ENCODE results near the gene TEKT4. TPM values are rescaled to one million over a fixed set of nuclear protein-coding genes. Genes with fewer than 3 reads are reported as not detected.
"Not testable (repeated sequence)": the region's sequence is repeated elsewhere in the genome, so short reads cannot be mapped to it uniquely, and the experiment has no call there.

Gene TEKT4
- total RNA-seq, 4 donors from 2014 or later, result 0.22 to 0.88 (median 0.27) TPM; not detected in 1

DNA sequence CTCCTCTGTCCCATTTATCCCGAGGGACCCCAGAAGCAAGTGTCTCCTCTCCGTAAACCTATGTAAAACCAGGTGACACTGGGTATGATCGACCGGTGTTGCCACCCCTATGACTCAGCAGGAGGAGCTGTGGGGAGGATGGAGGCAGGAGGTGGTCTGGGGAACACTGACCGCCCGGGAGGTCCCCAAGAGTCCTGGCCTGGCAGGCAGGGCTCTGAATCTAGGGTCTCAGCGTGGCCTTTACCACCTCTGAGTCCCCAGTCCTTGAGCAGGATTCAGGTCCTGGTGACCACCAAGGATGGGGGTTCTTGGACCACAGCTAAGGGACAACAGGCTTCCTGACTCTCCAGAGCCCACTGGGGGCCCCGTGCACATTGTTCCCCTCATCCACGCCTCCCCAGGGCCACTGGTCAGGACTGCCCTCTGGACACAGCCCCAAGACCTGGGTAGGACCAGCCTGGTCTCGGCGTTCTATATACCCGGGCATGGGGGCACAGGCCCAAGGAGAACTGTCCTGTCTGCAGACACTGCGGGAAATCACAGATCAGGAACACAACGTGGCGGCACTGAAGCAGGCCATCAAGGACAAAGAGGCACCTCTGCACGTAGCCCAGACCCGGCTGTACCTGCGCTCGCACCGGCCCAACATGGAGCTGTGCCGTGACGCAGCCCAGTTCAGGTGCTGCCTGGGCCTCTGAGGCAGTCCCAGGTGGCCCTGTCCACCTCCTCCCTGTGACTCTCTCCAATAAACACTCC lies 4.0 kb downstream of the TEKT4 start:
- intact Hi-C loops (cut with DNase I), result no loop called here
- H3K36me3 ChIP-seq, result no peaks in the 10 kb centered on the region
- TF ChIP-seq, protein P1, sequence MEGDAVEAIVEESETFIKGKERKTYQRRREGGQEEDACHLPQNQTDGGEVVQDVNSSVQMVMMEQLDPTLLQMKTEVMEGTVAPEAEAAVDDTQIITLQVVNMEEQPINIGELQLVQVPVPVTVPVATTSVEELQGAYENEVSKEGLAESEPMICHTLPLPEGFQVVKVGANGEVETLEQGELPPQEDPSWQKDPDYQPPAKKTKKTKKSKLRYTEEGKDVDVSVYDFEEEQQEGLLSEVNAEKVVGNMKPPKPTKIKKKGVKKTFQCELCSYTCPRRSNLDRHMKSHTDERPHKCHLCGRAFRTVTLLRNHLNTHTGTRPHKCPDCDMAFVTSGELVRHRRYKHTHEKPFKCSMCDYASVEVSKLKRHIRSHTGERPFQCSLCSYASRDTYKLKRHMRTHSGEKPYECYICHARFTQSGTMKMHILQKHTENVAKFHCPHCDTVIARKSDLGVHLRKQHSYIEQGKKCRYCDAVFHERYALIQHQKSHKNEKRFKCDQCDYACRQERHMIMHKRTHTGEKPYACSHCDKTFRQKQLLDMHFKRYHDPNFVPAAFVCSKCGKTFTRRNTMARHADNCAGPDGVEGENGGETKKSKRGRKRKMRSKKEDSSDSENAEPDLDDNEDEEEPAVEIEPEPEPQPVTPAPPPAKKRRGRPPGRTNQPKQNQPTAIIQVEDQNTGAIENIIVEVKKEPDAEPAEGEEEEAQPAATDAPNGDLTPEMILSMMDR (IDR thresholded peaks at IDR 0.05), result no peak
- no peak for TF ChIP-seq POLR2A (IDR thresholded peaks at IDR 0.05)
- H3K9me3 ChIP-seq, result no peaks in the 10 kb centered on the region
- no peak overlapping the region for H3K4me3 ChIP-seq (replicated peaks in 1 of 3)
- whole genome bisulfite sequencing, 2 donors, result 96 to 98% methylated on average over 8 to 9 of the region's 22 CpGs
- H3K27ac ChIP-seq, result no peak overlapping the region
- H3K27me3 ChIP-seq, result no peaks in the 10 kb centered on the region
- DNase-seq, result no peak
- H3K4me1 ChIP-seq, result peaks cover 0 to 18% of the 10 kb centered on the region in 2 donors

DNA sequence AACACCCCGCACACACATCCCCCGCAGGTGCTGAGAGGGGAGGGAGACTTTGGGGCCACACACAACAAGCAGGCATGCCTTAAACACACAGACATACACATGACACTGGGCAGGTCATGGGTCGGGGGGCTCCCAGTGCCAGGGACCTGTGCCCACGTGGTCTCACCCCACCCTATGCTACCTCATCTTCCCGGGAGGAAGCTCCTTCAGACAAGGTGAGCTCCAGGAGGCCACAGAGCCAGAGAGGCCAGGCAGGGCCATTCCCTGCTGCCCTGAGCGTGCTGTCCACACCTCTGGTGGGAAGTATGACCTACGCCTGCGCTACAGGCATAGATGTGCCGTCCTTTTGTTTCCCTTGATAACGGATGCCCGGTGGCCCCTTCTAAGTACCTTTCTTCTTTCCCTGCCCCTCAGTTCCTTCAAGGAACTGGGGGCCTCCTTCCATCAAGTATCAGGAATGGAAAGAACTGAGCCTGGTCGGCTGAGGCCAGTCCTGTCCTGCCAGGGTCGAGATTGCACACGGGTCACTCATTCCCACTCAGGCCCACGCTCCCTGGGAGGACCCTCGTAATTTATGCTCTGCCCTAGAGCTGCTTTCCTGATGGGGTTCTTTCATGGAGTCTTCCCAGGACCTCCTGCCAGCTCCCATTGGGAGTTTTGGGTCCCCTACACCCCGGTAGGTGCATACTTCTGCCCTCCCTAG lies 4.7 kb downstream of the TEKT4 start:
- H3K27ac ChIP-seq, result no peak overlapping the region
- H3K27me3 ChIP-seq, result no peaks in the 10 kb centered on the region
- no peak for TF ChIP-seq POLR2A (IDR thresholded peaks at IDR 0.05)
- TF ChIP-seq, protein P1 (IDR thresholded peaks at IDR 0.05), result no peak
- DNase-seq, result no peak
- WGBS, 2 donors, result 74 to 80% methylated on average over 14 to 17 of the region's 17 CpGs
- H3K9me3 ChIP-seq, result no peaks in the 10 kb centered on the region
- no peaks in the 10 kb centered on the region for H3K36me3 ChIP-seq
- intact Hi-C loops (cut with DNase I), result no loop called here
- no peak overlapping the region for H3K4me3 ChIP-seq (replicated peaks in 1 of 3)
- H3K4me1 ChIP-seq, result peaks cover 0 to 14% of the 10 kb centered on the region in 2 donors

DNA sequence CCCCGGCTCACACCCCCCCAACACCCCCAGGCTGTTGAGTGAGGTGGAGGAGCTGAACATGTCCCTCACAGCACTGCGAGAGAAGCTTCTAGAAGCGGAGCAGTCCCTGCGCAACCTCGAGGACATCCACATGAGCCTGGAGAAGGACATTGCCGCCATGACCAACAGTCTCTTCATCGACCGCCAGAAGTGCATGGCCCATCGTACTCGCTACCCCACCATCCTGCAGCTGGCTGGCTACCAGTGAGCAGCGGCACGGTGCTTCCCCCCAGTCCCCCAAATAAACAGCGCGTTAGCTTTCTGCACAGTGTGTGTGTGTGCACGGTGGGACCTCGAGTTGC lies 5.3 kb downstream of the TEKT4 start:
- no peak for DNase-seq
- Histone ChIP-seq H3K36me3 (no peaks in the 10 kb centered on the region), H3K27ac (no peak overlapping the region), H3K9me3 (no peaks in the 10 kb centered on the region), H3K27me3 (no peaks in the 10 kb centered on the region), H3K4me3 (replicated peaks in 1 of 3) (no peak overlapping the region), H3K4me1 (peaks cover 0 to 11% of the 10 kb centered on the region in 2 donors)
- intact Hi-C loops (cut with DNase I), result no loop called here
- TF ChIP-seq, protein P1 (IDR thresholded peaks at IDR 0.05), result no peak
- TF ChIP-seq POLR2A (IDR thresholded peaks at IDR 0.05), result no peak
- WGBS, 2 donors, result 83 to 93% methylated on average over 2 to 13 of the region's 16 CpGs

DNA sequence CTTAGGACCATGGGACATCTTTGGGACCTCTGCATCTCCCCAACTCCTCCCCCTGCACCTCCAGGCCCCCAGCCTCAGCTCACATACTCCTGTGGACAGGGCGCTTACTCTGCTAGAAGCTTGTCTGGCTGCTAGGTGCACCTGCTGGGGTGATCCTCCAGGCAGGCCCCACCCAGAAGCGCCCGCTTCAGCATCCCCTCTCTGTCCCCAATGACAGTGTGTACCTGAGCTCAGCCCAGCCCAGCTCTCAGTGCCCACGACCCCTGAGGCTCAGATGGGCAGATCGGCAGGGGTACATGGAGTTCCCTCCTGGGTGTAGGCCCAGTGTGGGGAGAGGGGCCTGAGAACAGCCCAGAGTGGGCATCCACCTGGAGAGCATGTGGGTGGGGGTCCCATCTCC lies 5.9 kb downstream of the TEKT4 start:
- H3K9me3 ChIP-seq, result no peaks in the 10 kb centered on the region
- DNase-seq, result no peak
- H3K4me3 ChIP-seq (replicated peaks in 1 of 3), result no peak overlapping the region
- no peak for TF ChIP-seq POLR2A (IDR thresholded peaks at IDR 0.05)
- TF ChIP-seq, protein P1 (IDR thresholded peaks at IDR 0.05), result no peak
- intact Hi-C loops (cut with DNase I), result no loop called here
- no peaks in the 10 kb centered on the region for H3K36me3 ChIP-seq
- WGBS, 2 donors, result 86 to 93% methylated on average over 5 of the region's 5 CpGs
- H3K27me3 ChIP-seq, result no peaks in the 10 kb centered on the region
- no peak overlapping the region for H3K27ac ChIP-seq
- H3K4me1 ChIP-seq, result peaks cover 0 to 8% of the 10 kb centered on the region in 2 donors

DNA sequence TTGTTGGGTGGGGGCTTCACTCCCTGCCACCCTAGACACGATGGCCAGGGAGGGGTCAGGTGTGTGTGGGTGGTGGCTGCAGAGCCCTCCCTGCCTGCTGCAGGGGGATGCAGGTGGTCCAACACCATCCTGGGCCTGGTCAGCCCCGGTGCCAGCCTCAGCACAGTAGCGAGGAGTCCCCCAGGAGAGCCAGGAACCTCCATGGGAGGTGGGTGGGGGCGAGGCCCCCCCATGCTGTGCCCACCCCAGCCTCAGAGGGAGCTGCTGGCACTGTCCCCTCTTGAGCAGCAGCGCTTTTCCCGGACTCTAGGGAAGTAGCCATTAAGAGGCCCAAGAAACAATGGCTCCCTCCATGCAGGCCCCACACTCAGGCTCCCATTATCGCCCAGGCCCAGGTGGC lies 7.3 kb downstream of the TEKT4 start:
- H3K36me3 ChIP-seq; DNase-seq; H3K9me3 ChIP-seq; H3K4me1 ChIP-seq; intact Hi-C loops (cut with DNase I); H3K27me3 ChIP-seq; H3K27ac ChIP-seq; H3K4me3 ChIP-seq (replicated peaks in 1 of 3): not testable (repeated sequence)
- 67 to 95% methylated on average over 3 to 4 of the region's 7 CpGs for WGBS, 2 donors

Data from thyroid gland (tissue), 4 donors.